HepG2 (cell line): Measurements from ENCODE around the gene CD68. TPM values are rescaled to one million over a fixed set of nuclear protein-coding genes. Genes with fewer than 3 reads are reported as not detected.

Source experiments
- ARNTL ChIP-seq: sonication (generic); formaldehyde crosslinking; IDR thresholded peaks from 2 replicates; pipeline ENCODE4 v1.4.0; 2020; ENCODE audit warnings: mild to moderate bottlenecking, missing genetic modification reagents
- CAMTA2 ChIP-seq: sonication (generic); formaldehyde crosslinking; IDR thresholded peaks from 2 replicates; pipeline ENCODE4 v1.4.0; 2020; ENCODE audit warnings: mild to moderate bottlenecking, missing genetic modification reagents, borderline replicate concordance
- CBFB ChIP-seq: sonication (generic); formaldehyde crosslinking; IDR thresholded peaks from 2 replicates; pipeline ENCODE4 v1.4.0; 2020; ENCODE audit warnings: missing genetic modification reagents
- DDIT3 ChIP-seq: sonication (generic); formaldehyde crosslinking; IDR thresholded peaks from 2 replicates; pipeline ENCODE4 v1.4.0; 2020; ENCODE audit warnings: mild to moderate bottlenecking, missing genetic modification reagents
- ELF3 ChIP-seq: IDR thresholded peaks from 2 replicates; pipeline ENCODE4 v1.6.1; 2016; ENCODE audit warnings: missing genetic modification reagents, missing compliant biosample characterization
- KDM5B ChIP-seq: sonication (generic); formaldehyde crosslinking; IDR thresholded peaks from 2 replicates; pipeline ENCODE4 v1.4.0; 2020; ENCODE audit warnings: missing genetic modification reagents, mild to moderate bottlenecking, borderline replicate concordance
- MEIS2 ChIP-seq: sonication (generic); formaldehyde crosslinking; IDR thresholded peaks from 2 replicates; pipeline ENCODE4 v1.9.0; 2021; ENCODE audit warnings: mild to moderate bottlenecking, missing genetic modification reagents
- MXI1 ChIP-seq: IDR thresholded peaks from 3 replicates; pipeline ENCODE4 v1.6.1; 2012; ENCODE audit warnings: low read depth, low read length, inconsistent platforms, borderline replicate concordance
- NFATC3 ChIP-seq: sonication (generic); formaldehyde crosslinking; IDR thresholded peaks from 2 replicates; pipeline ENCODE4 v1.5.1; 2020; ENCODE audit warnings: mild to moderate bottlenecking, missing genetic modification reagents
- PHF5A ChIP-seq: IDR thresholded peaks from one replicate; pipeline ENCODE4 v1.6.1; 2018; ENCODE audit warnings: low read depth, missing genetic modification reagents; ENCODE audit not compliant: unreplicated experiment
- RARA ChIP-seq: IDR thresholded peaks from 2 replicates; pipeline ENCODE4 v1.6.1; 2016; ENCODE audit warnings: missing genetic modification reagents, missing compliant biosample characterization
- RBM22 ChIP-seq: fragments of 200-400 bp; formaldehyde crosslinking; optimal IDR thresholded peaks from 2 replicates; pipeline ENCODE3; 2017; ENCODE audit warnings: mild to moderate bottlenecking, low read length, moderate library complexity
- RORA ChIP-seq: sonication (generic); formaldehyde crosslinking; IDR thresholded peaks from 2 replicates; pipeline ENCODE4 v1.5.0; 2020; ENCODE audit warnings: mild to moderate bottlenecking, missing genetic modification reagents, moderate library complexity
- SIX4 ChIP-seq: sonication (generic); formaldehyde crosslinking; IDR thresholded peaks from 2 replicates; pipeline ENCODE4 v1.4.0; 2020; ENCODE audit warnings: missing genetic modification reagents
- STAT5B ChIP-seq: sonication (generic); formaldehyde crosslinking; IDR thresholded peaks from 2 replicates; pipeline ENCODE4 v1.4.0; 2020; ENCODE audit warnings: missing genetic modification reagents
- ZNF260 ChIP-seq: sonication (generic); formaldehyde crosslinking; IDR thresholded peaks from 2 replicates; pipeline ENCODE4 v1.4.0; 2020; ENCODE audit warnings: missing genetic modification reagents, low read depth, mild to moderate bottlenecking, borderline replicate concordance
- ZNF530 ChIP-seq: sonication (generic); formaldehyde crosslinking; IDR thresholded peaks from 2 replicates; pipeline ENCODE4 v1.5.0; 2020; ENCODE audit warnings: low read depth, mild to moderate bottlenecking, missing genetic modification reagents
- ZNF614 ChIP-seq: IDR thresholded peaks from 2 replicates; pipeline ENCODE4 v1.6.1; 2018; ENCODE audit warnings: missing biosample characterization, missing genetic modification reagents, inconsistent platforms, borderline replicate concordance
- ZNF619 ChIP-seq: sonication (generic); formaldehyde crosslinking; IDR thresholded peaks from 2 replicates; pipeline ENCODE4 v1.4.0; 2020; ENCODE audit warnings: mild to moderate bottlenecking, missing genetic modification reagents
- ZNF770 ChIP-seq: sonication (generic); formaldehyde crosslinking; IDR thresholded peaks from 2 replicates; pipeline ENCODE4 v1.5.0; 2020; ENCODE audit warnings: mild to moderate bottlenecking, missing genetic modification reagents
- ZNF781 ChIP-seq: sonication (generic); formaldehyde crosslinking; IDR thresholded peaks from 2 replicates; pipeline ENCODE4 v1.5.1; 2020; ENCODE audit warnings: borderline replicate concordance, mild to moderate bottlenecking, missing genetic modification reagents; ENCODE audit errors: not compliant biosample characterization
- ZSCAN21 ChIP-seq: sonication (generic); formaldehyde crosslinking; IDR thresholded peaks from 2 replicates; pipeline ENCODE4 v1.8.0; 2022; ENCODE audit warnings: mild to moderate bottlenecking, missing genetic modification reagents, moderate library complexity, borderline replicate concordance
- polyA plus RNA-seq, 8 experiments: library from polyadenylated mRNA; depleted of rRNA in 3 of 8; stranded (reverse) in 7 of 8; unstranded in 1 of 8; fragments of >200 nt; fragmentation: Illumina TruSeq in 4 of 8; extraction: Trizol in 4 of 8; gene quantifications; 2 replicates each; pipeline versions ENCODE4 v1.2.1 to v1.2.3, GENCODE V29; 2011 to 2016; ENCODE audit warnings: low read depth in 4 of 8, missing spikeins in 1 of 8, mixed read lengths in 1 of 8; ENCODE audit not compliant: insufficient read depth in 1 of 8
- total RNA-seq, 5 experiments: library from RNA; depleted of rRNA; stranded (reverse); fragments of >200 nt; fragmentation: Illumina TruSeq; extraction: Trizol; gene quantifications; 2 replicates each; pipeline ENCODE4 v1.2.3, GENCODE V29; 2016; ENCODE audit warnings: low read depth in 1 of 5
- TF ChIP-seq, protein P1 (sequence below): IDR thresholded peaks from 2 replicates; pipeline ENCODE4 v1.6.1; 2016; ENCODE audit warnings: mild to moderate bottlenecking
- TF ChIP-seq, protein P2 (sequence below): sonication (generic); formaldehyde crosslinking; IDR thresholded peaks from 2 replicates; pipeline ENCODE4 v1.5.1; 2020; ENCODE audit warnings: missing genetic modification reagents, mild to moderate bottlenecking, borderline replicate concordance

CD68 gene
- total and polyA plus RNA-seq, 2 of the 13 experiments (the other 11 are each of a cell fraction or from before 2014, with no cell fraction given): 10.3 to 104 TPM

- TF ChIP-seq DDIT3 (CRISPR knock-in tag) (no peak), MEIS2 (peak; percentile 66; the same call in 1 of the 2 replicates), ZNF260 (no peak), SIX4 (CRISPR knock-in tag) (no peak), RORA (no peak), KDM5B (CRISPR knock-in tag) (peak; percentile 58), STAT5B (CRISPR knock-in tag) (no peak), CBFB (CRISPR knock-in tag) (0 out of 2 replicates have a peak, but pooled peaks have one; percentile 57), ZNF619 (peak; percentile 42), RARA (peak; percentile 33), ZNF781 (CRISPR knock-in tag) (no peak), RBM22 (no peak), ZSCAN21 (CRISPR knock-in tag) (no peak), ZNF614 (CRISPR knock-in tag) (peak; percentile 89; the same call in 1 of the 2 replicates), PHF5A (CRISPR knock-in tag) (no peak), ELF3 (CRISPR knock-in tag) (peak; percentile 49; the same call in 1 of the 2 replicates), CAMTA2 (CRISPR knock-in tag) (no peak), ARNTL (CRISPR knock-in tag) (peak; percentile 53; the same call in 1 of the 2 replicates), NFATC3 (CRISPR knock-in tag) (no peak), ZNF530 (CRISPR knock-in tag) (no peak), ZNF770 (no peak), MXI1 (peak; percentile 92; the same call in 2 of the 3 replicates)
- TF ChIP-seq, protein P1, sequence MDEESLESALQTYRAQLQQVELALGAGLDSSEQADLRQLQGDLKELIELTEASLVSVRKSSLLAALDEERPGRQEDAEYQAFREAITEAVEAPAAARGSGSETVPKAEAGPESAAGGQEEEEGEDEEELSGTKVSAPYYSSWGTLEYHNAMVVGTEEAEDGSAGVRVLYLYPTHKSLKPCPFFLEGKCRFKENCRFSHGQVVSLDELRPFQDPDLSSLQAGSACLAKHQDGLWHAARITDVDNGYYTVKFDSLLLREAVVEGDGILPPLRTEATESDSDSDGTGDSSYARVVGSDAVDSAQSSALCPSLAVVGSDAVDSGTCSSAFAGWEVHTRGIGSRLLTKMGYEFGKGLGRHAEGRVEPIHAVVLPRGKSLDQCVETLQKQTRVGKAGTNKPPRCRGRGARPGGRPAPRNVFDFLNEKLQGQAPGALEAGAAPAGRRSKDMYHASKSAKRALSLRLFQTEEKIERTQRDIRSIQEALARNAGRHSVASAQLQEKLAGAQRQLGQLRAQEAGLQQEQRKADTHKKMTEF (CRISPR knock-in tag): peak; percentile 40; the same call in 1 of the 2 replicates
- TF ChIP-seq, protein P2, sequence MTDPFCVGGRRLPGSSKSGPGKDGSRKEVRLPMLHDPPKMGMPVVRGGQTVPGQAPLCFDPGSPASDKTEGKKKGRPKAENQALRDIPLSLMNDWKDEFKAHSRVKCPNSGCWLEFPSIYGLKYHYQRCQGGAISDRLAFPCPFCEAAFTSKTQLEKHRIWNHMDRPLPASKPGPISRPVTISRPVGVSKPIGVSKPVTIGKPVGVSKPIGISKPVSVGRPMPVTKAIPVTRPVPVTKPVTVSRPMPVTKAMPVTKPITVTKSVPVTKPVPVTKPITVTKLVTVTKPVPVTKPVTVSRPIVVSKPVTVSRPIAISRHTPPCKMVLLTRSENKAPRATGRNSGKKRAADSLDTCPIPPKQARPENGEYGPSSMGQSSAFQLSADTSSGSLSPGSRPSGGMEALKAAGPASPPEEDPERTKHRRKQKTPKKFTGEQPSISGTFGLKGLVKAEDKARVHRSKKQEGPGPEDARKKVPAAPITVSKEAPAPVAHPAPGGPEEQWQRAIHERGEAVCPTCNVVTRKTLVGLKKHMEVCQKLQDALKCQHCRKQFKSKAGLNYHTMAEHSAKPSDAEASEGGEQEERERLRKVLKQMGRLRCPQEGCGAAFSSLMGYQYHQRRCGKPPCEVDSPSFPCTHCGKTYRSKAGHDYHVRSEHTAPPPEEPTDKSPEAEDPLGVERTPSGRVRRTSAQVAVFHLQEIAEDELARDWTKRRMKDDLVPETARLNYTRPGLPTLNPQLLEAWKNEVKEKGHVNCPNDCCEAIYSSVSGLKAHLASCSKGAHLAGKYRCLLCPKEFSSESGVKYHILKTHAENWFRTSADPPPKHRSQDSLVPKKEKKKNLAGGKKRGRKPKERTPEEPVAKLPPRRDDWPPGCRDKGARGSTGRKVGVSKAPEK (CRISPR knock-in tag): no peak
These were observed 5.9 kb upstream of the CD68 start (continued) for GRCh38 chr17:7573324-7574080.
